Neural progenitor cell (in vitro differentiated cells): Measurements from ENCODE around the gene CFAP157. TPM values are rescaled to one million over a fixed set of nuclear protein-coding genes. Genes with fewer than 3 reads are reported as not detected.

Experiments
- DNase-seq: peaks from one replicate; pipeline ENCODE4 v3.0.0-alpha.2; 2016; ENCODE audit warnings: low spot score
- H2AFZ ChIP-seq: fragments of 200-600 bp; sonication (generic); replicated peaks from 2 replicates; pipeline ENCODE4 v1.6.1; 2016; ENCODE audit warnings: antibody characterized with exemption
- H3F3A ChIP-seq: fragments of 200-600 bp; sonication (generic); 2 replicates; pipeline ENCODE4 v1.6.1; 2016; ENCODE audit warnings: antibody characterized with exemption, low read depth
- H3K27ac ChIP-seq: fragments of 200-600 bp; sonication (generic); 2 replicates; pipeline ENCODE4 v1.5.1; 2016; ENCODE audit warnings: mild to moderate bottlenecking
- H3K27me3 ChIP-seq: fragments of 200-600 bp; sonication (generic); 2 replicates; pipeline ENCODE4 v1.6.1; 2016; ENCODE audit warnings: mild to moderate bottlenecking, moderate library complexity
- H3K36me3 ChIP-seq: fragments of 200-600 bp; sonication (generic); 2 replicates; pipeline ENCODE4 v1.5.1; 2016
- H3K4me1 ChIP-seq: fragments of 200-600 bp; sonication (generic); 2 replicates; pipeline ENCODE4 v1.6.1; 2016; ENCODE audit warnings: mixed run types
- H3K4me2 ChIP-seq: fragments of 200-600 bp; sonication (generic); 2 replicates; pipeline ENCODE4 v1.6.1; 2016
- H3K4me3 ChIP-seq: fragments of 200-600 bp; sonication (generic); 2 replicates; pipeline ENCODE4 v1.5.1; 2016
- H3K79me2 ChIP-seq: fragments of 200-600 bp; sonication (generic); 2 replicates; pipeline ENCODE4 v1.6.1; 2016; ENCODE audit warnings: low read depth
- H3K9ac ChIP-seq: fragments of 200-600 bp; sonication (generic); 2 replicates; pipeline ENCODE4 v1.6.1; 2016
- H3K9me3 ChIP-seq: fragments of 200-600 bp; sonication (generic); 2 replicates; pipeline ENCODE4 v1.5.1; 2016; ENCODE audit warnings: low read depth
- H4K20me1 ChIP-seq: fragments of 200-600 bp; sonication (generic); 2 replicates; pipeline ENCODE4 v1.6.1; 2016; ENCODE audit warnings: low read depth
- H3K27ac Mint-ChIP-seq: 3 replicates; pipeline ENCODE4 v1.8.0; 2021; ENCODE audit warnings: mixed read lengths
- H3K27me3 Mint-ChIP-seq: 2 replicates; pipeline ENCODE4 v1.8.0; 2022; ENCODE audit warnings: low read depth, mild to moderate bottlenecking, inconsistent platforms, moderate library complexity, mixed read lengths; ENCODE audit not compliant: insufficient read depth
- H3K36me3 Mint-ChIP-seq: 3 replicates; pipeline ENCODE4 v1.8.0; 2021; ENCODE audit warnings: mixed read lengths
- H3K4me1 Mint-ChIP-seq: 3 replicates; pipeline ENCODE4 v1.8.0; 2021; ENCODE audit warnings: mixed read lengths
- H3K4me3 Mint-ChIP-seq: 3 replicates; pipeline ENCODE4 v1.8.0; 2021; ENCODE audit warnings: mild to moderate bottlenecking, moderate library complexity, mixed read lengths
- H3K9me3 Mint-ChIP-seq: 3 replicates; pipeline ENCODE4 v1.8.0; 2020; ENCODE audit warnings: mixed read lengths
- EZH2 ChIP-seq: fragments of 200-600 bp; sonication (generic); IDR thresholded peaks from 2 replicates; pipeline ENCODE4 v1.6.1; 2017; ENCODE audit warnings: antibody characterized with exemption, mild to moderate bottlenecking, moderate library complexity
- EZH2phosphoT487 ChIP-seq: fragments of 200-600 bp; sonication (generic); IDR thresholded peaks from 2 replicates; pipeline ENCODE4 v1.6.1; 2017; ENCODE audit warnings: antibody characterized with exemption
- total RNA-seq: library from RNA; depleted of rRNA; stranded (reverse); fragments of >200 nt; gene quantifications from 2 replicates; pipeline ENCODE4 v1.2.3, GENCODE V29; 2015; ENCODE audit warnings: low replicate concordance
- TF ChIP-seq, protein P1 (sequence below): fragments of 200-600 bp; sonication (generic); IDR thresholded peaks from 2 replicates; pipeline ENCODE4 v1.5.1; 2017; ENCODE audit warnings: antibody characterized with exemption, mild to moderate bottlenecking

The CFAP157 gene
- total RNA-seq, 1 donor from 2014 or later: not detected

- Mint-ChIP-seq H3K36me3 (no peaks in the 10 kb centered on the region), H3K27ac (no peak overlapping the region), H3K9me3 (no peaks in the 10 kb centered on the region), H3K4me3 (no peak overlapping the region), H3K4me1 (peaks cover 42% of the 10 kb centered on the region), H3K27me3 (peaks cover 5% of the 10 kb centered on the region)
- H3K27ac ChIP-seq: no peak overlapping the region
- peaks cover 19% of the 10 kb centered on the region for H3K27me3 ChIP-seq
- no peak overlapping the region for H2AFZ ChIP-seq
- no peak for DNase-seq
- H3K4me1 ChIP-seq: peaks cover 13% of the 10 kb centered on the region
- H3K9me3 ChIP-seq: no peaks in the 10 kb centered on the region
- no peaks in the 10 kb centered on the region for H3K36me3 ChIP-seq
- H3F3A ChIP-seq: peaks cover 22% of the 10 kb centered on the region
- no peak overlapping the region for H3K4me3 ChIP-seq
- no peaks in the 10 kb centered on the region for H3K79me2 ChIP-seq
- H4K20me1 ChIP-seq: peaks cover 9% of the 10 kb centered on the region
- H3K9ac ChIP-seq: no peak overlapping the region
- no peak for TF ChIP-seq EZH2phosphoT487
- no peak for TF ChIP-seq EZH2
- TF ChIP-seq, protein P1, sequence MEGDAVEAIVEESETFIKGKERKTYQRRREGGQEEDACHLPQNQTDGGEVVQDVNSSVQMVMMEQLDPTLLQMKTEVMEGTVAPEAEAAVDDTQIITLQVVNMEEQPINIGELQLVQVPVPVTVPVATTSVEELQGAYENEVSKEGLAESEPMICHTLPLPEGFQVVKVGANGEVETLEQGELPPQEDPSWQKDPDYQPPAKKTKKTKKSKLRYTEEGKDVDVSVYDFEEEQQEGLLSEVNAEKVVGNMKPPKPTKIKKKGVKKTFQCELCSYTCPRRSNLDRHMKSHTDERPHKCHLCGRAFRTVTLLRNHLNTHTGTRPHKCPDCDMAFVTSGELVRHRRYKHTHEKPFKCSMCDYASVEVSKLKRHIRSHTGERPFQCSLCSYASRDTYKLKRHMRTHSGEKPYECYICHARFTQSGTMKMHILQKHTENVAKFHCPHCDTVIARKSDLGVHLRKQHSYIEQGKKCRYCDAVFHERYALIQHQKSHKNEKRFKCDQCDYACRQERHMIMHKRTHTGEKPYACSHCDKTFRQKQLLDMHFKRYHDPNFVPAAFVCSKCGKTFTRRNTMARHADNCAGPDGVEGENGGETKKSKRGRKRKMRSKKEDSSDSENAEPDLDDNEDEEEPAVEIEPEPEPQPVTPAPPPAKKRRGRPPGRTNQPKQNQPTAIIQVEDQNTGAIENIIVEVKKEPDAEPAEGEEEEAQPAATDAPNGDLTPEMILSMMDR: no peak
- H3K4me2 ChIP-seq: no peak overlapping the region
Observed at GRCh38 chr9:127738666-127739065, 31.9 kb downstream of the CFAP157 start.

GRCh38 chr9:127739614-127740330 lies 33.0 kb downstream of the CFAP157 start:
- H2AFZ ChIP-seq: no peak overlapping the region

GRCh38 chr9:127741831-127742434 lies 35.1 kb downstream of the CFAP157 start:
- Mint-ChIP-seq H3K4me1 (peaks cover 30% of the 10 kb centered on the region), H3K9me3 (no peaks in the 10 kb centered on the region), H3K27me3 (peaks cover 7% of the 10 kb centered on the region), H3K27ac (no peak overlapping the region), H3K4me3 (peak overlapping the region; percentile 90), H3K36me3 (no peaks in the 10 kb centered on the region)
- peak overlapping the region; percentile 89 for H3K4me2 ChIP-seq
- H3F3A ChIP-seq: peaks cover 12% of the 10 kb centered on the region
- peaks cover 9% of the 10 kb centered on the region for H4K20me1 ChIP-seq
- peak overlapping the region; percentile 90 for H2AFZ ChIP-seq
- H3K9ac ChIP-seq: no peak overlapping the region
- H3K27ac ChIP-seq: no peak overlapping the region
- no peak for TF ChIP-seq EZH2
- TF ChIP-seq, protein P1: no peak
- TF ChIP-seq EZH2phosphoT487: no peak
- H3K27me3 ChIP-seq: peaks cover 19% of the 10 kb centered on the region
- no peaks in the 10 kb centered on the region for H3K4me1 ChIP-seq
- peak overlapping the region; percentile 55 for H3K4me3 ChIP-seq
- H3K79me2 ChIP-seq: no peaks in the 10 kb centered on the region
- no peaks in the 10 kb centered on the region for H3K9me3 ChIP-seq
- DNase-seq: peak; percentile 97
- H3K36me3 ChIP-seq: no peaks in the 10 kb centered on the region

More at GRCh38 chr9:127739614-127740330, 33.0 kb downstream of the CFAP157 start:
- H3K4me2 ChIP-seq: no peak overlapping the region
- Mint-ChIP-seq H3K36me3 (no peaks in the 10 kb centered on the region), H3K27me3 (peaks cover 5% of the 10 kb centered on the region), H3K27ac (no peak overlapping the region), H3K9me3 (no peaks in the 10 kb centered on the region), H3K4me3 (no peak overlapping the region), H3K4me1 (peaks cover 38% of the 10 kb centered on the region)
- no peak overlapping the region for H3K9ac ChIP-seq
- H3K27me3 ChIP-seq: peaks cover 19% of the 10 kb centered on the region
- H3K36me3 ChIP-seq: no peaks in the 10 kb centered on the region
- no peaks in the 10 kb centered on the region for H3K9me3 ChIP-seq
- no peaks in the 10 kb centered on the region for H3K79me2 ChIP-seq
- no peak for DNase-seq
- H4K20me1 ChIP-seq: peaks cover 9% of the 10 kb centered on the region
- H3K4me3 ChIP-seq: no peak overlapping the region
- TF ChIP-seq EZH2phosphoT487 (no peak), EZH2 (no peak)
- TF ChIP-seq, protein P1: no peak
- H3F3A ChIP-seq: peaks cover 22% of the 10 kb centered on the region
- peaks cover 8% of the 10 kb centered on the region for H3K4me1 ChIP-seq
- no peak overlapping the region for H3K27ac ChIP-seq
